Measurements from ENCODE around the gene SLC32A1. TPM values are rescaled to one million over a fixed set of nuclear protein-coding genes. Genes with fewer than 3 reads are reported as not detected.

Gene SLC32A1
- total and polyA plus RNA-seq, 7 donors, result not detected

- no peaks in the 10 kb centered on the region for H3K9me3 ChIP-seq
Observed at GRCh38 chr20:38771621-38772020, 47.3 kb downstream of the SLC32A1 start.

GRCh38 chr20:38774167-38774566, 49.9 kb downstream of the SLC32A1 start:
- peaks cover 11 to 72% of the 10 kb centered on the region in 2 donors for H3K36me3 ChIP-seq (ENCODE audit: insufficient read depth in 1 of 2, low read depth in 1 of 2)
- H3K9me3 ChIP-seq, result no peaks in the 10 kb centered on the region
- no peaks in the 10 kb centered on the region for H3K4me1 ChIP-seq
- TF ChIP-seq, protein P1, sequence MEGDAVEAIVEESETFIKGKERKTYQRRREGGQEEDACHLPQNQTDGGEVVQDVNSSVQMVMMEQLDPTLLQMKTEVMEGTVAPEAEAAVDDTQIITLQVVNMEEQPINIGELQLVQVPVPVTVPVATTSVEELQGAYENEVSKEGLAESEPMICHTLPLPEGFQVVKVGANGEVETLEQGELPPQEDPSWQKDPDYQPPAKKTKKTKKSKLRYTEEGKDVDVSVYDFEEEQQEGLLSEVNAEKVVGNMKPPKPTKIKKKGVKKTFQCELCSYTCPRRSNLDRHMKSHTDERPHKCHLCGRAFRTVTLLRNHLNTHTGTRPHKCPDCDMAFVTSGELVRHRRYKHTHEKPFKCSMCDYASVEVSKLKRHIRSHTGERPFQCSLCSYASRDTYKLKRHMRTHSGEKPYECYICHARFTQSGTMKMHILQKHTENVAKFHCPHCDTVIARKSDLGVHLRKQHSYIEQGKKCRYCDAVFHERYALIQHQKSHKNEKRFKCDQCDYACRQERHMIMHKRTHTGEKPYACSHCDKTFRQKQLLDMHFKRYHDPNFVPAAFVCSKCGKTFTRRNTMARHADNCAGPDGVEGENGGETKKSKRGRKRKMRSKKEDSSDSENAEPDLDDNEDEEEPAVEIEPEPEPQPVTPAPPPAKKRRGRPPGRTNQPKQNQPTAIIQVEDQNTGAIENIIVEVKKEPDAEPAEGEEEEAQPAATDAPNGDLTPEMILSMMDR (IDR thresholded peaks at IDR 0.05), result no peak
- DNase-seq, result no peak
- no peak for ATAC-seq
- no peaks in the 10 kb centered on the region for H3K27me3 ChIP-seq (ENCODE audit: insufficient read depth in 3 of 3, low read length in 2 of 3)
- H3K4me3 ChIP-seq, result no peak overlapping the region
- intact Hi-C loops (cut with DNase I), result no loop called here
- WGBS, 3 donors, result 56 to 94% (median 72%) methylated on average over 2 of the region's 2 CpGs
- no peak overlapping the region for H3K27ac ChIP-seq

More at GRCh38 chr20:38771621-38772020, 47.3 kb downstream of the SLC32A1 start:
- ATAC-seq, result no peak
- WGBS, 3 donors, result 79 to 94% (median 93%) methylated on average over 7 of the region's 7 CpGs
- TF ChIP-seq, protein P1 (IDR thresholded peaks at IDR 0.05), result no peak
- H3K36me3 ChIP-seq (ENCODE audit: insufficient read depth in 1 of 2, low read depth in 1 of 2), result peaks cover 17 to 97% of the 10 kb centered on the region in 2 donors
- H3K27me3 ChIP-seq (ENCODE audit: insufficient read depth in 3 of 3, low read length in 2 of 3), result no peaks in the 10 kb centered on the region
- no peak overlapping the region for H3K27ac ChIP-seq
- intact Hi-C loops (cut with DNase I), result no loop called here
- H3K4me3 ChIP-seq, result no peak overlapping the region
- DNase-seq, result no peak
- H3K4me1 ChIP-seq, result no peaks in the 10 kb centered on the region

- Histone ChIP-seq H3K9me3 (no peaks in the 10 kb centered on the region), H3K4me1 (no peaks in the 10 kb centered on the region), H3K4me3 (no peak overlapping the region), H3K27ac (no peak overlapping the region), H3K36me3 (ENCODE audit: insufficient read depth in 1 of 2, low read depth in 1 of 2) (peaks cover 5 to 55% of the 10 kb centered on the region in 2 donors), H3K27me3 (ENCODE audit: insufficient read depth in 3 of 3, low read length in 2 of 3) (no peaks in the 10 kb centered on the region)
- intact Hi-C loops (cut with DNase I), result no loop called here
- 94 to 96% (median 96%) methylated on average over 11 of the region's 11 CpGs for WGBS, 3 donors
- TF ChIP-seq, protein P1 (IDR thresholded peaks at IDR 0.05), result no peak
- ATAC-seq (no peak), DNase-seq (no peak)
Observed at GRCh38 chr20:38776363-38776762, 52.1 kb downstream of the SLC32A1 start.

Other genes with a start within 250 kb of the SLC32A1 start
- gene ADIG, start 143.3 kb upstream of the SLC32A1 start, total RNA-seq, result not detected
- gene ADIG, start 143.3 kb upstream of the SLC32A1 start, polyA plus RNA-seq, result not detected
- gene ARHGAP40, start 122.7 kb upstream of the SLC32A1 start, total RNA-seq, result not detected
- under 1 TPM in 2 of 3 donors, not detected in 1; 0.03 to 0.04 TPM for gene ARHGAP40, start 122.7 kb upstream of the SLC32A1 start, polyA plus RNA-seq
- 1 to 10 TPM; 3.8 to 5.3 (median 4.7) TPM for gene ACTR5, start 24.0 kb downstream of the SLC32A1 start, total RNA-seq
- gene ACTR5, start 24.0 kb downstream of the SLC32A1 start, polyA plus RNA-seq, result 1 to 10 TPM; 5.3 to 9.3 (median 6.8) TPM
- 1 to 10 TPM; 2.9 to 5.2 (median 5.1) TPM for gene PPP1R16B, start 81.2 kb downstream of the SLC32A1 start, total RNA-seq
- gene PPP1R16B, start 81.2 kb downstream of the SLC32A1 start, polyA plus RNA-seq, result 1 to 10 TPM; 1.6 to 4.1 (median 2.3) TPM
- under 1 TPM in 2 of 4 donors, not detected in 2; 0.11 to 0.12 TPM for gene FAM83D, start 201.9 kb downstream of the SLC32A1 start, total RNA-seq
- gene FAM83D, start 201.9 kb downstream of the SLC32A1 start, polyA plus RNA-seq, result under 1 TPM in 2 of 3 donors, not detected in 1; 0.12 to 0.32 TPM
- gene DHX35, start 237.9 kb downstream of the SLC32A1 start, total RNA-seq, result 1 to 10 TPM; 3.4 to 6.8 (median 5.5) TPM
- 10 to 100 TPM in 1 of 3 donors, 1 to 10 TPM in 2; 5.8 to 11.9 (median 9.1) TPM for gene DHX35, start 237.9 kb downstream of the SLC32A1 start, polyA plus RNA-seq

All from psoas muscle (tissue), 8 donors.